ENCODE data around the gene RFWD3.
A peak's percentile ranks its signal among the peaks of the same experiment; 100 is the strongest.

The RFWD3 gene

DNA sequence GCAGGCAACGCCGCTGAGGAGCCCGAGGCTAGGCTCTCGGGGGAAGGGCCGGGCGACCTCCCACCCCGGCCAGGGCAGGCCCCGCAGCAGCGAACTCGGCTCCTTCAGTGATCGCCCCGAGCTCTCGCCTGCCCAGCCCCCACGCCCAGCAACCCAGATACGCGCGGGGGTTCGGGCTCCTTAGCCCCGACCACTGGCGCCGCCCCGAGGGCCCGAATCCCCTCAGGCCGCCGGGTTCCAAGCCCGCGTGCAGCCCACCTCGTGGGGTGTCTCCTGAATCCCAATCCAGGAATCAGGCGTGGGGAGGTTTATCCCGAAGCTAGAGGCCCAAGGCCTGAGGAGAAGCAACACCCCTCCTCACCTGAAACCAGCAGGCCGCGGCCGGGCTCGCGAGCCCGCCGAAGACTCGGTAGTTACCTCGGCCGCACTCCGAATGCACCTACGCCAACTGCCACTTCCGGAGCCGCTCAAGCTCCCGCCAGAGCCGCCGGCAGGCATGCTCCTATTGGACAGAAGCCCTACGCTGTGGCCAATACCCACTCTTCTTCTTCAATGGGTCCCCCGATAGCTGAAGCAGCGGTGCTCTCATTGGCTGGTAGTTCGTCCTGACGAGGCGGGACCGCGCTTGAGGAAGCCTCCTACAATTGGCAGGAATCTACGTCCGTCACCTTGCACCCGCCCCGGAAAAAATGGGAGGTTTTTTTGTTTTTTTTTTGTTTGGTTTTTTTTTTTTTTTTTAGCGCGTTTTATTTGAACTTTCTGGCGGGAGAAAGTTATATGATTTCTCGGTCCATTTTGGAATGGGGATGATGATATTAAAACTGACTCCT, at the start of gene RFWD3:
RFWD3 (minus strand) TSS at position 453 of the 830 bp plus-strand sequence. CDS start 5,428 bp downstream, outside the sequence.
- Histone ChIP-seq H3K36me3 (replicated peaks; ENCODE audit: insufficient read depth, low read length) (no peaks in the 10 kb centered on the region), H3K4me2 (ENCODE audit: low read depth, low read length) (peak within 1 kb of the TSS; percentile 79; the same call in 1 of the 2 replicates), H3K9me2 (replicated peaks; ENCODE audit: insufficient read depth, low read length) (no peaks in the 10 kb centered on the region), H3K9me3 (replicated peaks; ENCODE audit: insufficient read depth, low read length) (no peaks in the 10 kb centered on the region), H3K27me3 (replicated peaks; ENCODE audit: insufficient read depth, low read length) (no peaks in the 10 kb centered on the region), H3K27ac (ENCODE audit: low read length) (peak within 1 kb of the TSS; percentile 69), H3K4me3 (ENCODE audit: low read length) (peak within 1 kb of the TSS; percentile 79), H3F3A (ENCODE audit: insufficient read depth, low read length) (no peaks in the 10 kb centered on the region), H3K79me2 (ENCODE audit: low read length) (peaks cover 50% of the 10 kb centered on the region), H4K20me1 (ENCODE audit: insufficient read depth, low read length) (no peaks in the 10 kb centered on the region), H3K4me1 (ENCODE audit: low read length) (no peaks in the 10 kb centered on the region), H3K9ac (ENCODE audit: low read length) (peak within 1 kb of the TSS; percentile 93), H2AFZ (ENCODE audit: low read length) (peak within 1 kb of the TSS; percentile 85)
- DNase-seq: peak; percentile 95
- TF ChIP-seq CTCF (IDR thresholded peaks at IDR 0.05; ENCODE audit: low read length): no peak
- TF ChIP-seq EZH2 (optimal IDR thresholded peaks at IDR 0.05; ENCODE audit: low read depth, low read length): no peak
- TF ChIP-seq EZH2phosphoT487 (IDR thresholded peaks at IDR 0.05; ENCODE audit: low read length): no peak

DNA sequence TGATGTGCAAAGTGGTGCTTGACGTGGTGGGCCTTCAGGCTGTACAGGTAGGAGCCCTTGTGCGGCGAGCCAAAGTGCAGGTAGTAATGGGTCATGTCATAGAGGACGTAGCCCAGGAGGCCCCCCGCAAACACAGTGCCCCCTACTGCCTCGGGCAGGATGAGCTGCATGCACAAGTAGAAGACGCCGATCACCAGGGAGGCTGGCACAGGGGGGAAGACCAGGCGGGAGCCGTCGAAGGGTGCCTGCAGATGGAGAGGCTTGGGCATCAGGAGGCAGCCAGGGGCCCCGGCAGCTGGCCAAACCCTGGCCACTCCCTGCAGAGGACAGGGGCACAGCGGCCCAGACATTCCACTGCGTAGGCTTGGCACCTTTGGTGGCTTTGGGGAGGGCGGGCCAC, 49.7 kb upstream of the RFWD3 start:
- Histone ChIP-seq H3K36me3 (replicated peaks; ENCODE audit: insufficient read depth, low read length) (no peaks in the 10 kb centered on the region), H3K4me3 (ENCODE audit: low read length) (no peak overlapping the region), H3K9ac (ENCODE audit: low read length) (no peak overlapping the region), H3K9me3 (replicated peaks; ENCODE audit: insufficient read depth, low read length) (no peaks in the 10 kb centered on the region), H3F3A (ENCODE audit: insufficient read depth, low read length) (no peaks in the 10 kb centered on the region), H3K4me2 (ENCODE audit: low read depth, low read length) (no peak overlapping the region), H3K27ac (ENCODE audit: low read length) (no peak overlapping the region), H3K27me3 (replicated peaks; ENCODE audit: insufficient read depth, low read length) (no peaks in the 10 kb centered on the region), H4K20me1 (ENCODE audit: insufficient read depth, low read length) (no peaks in the 10 kb centered on the region), H3K79me2 (ENCODE audit: low read length) (no peaks in the 10 kb centered on the region), H2AFZ (ENCODE audit: low read length) (no peak overlapping the region), H3K4me1 (ENCODE audit: low read length) (no peaks in the 10 kb centered on the region), H3K9me2 (replicated peaks; ENCODE audit: insufficient read depth, low read length) (no peaks in the 10 kb centered on the region)
- DNase-seq: no peak
- TF ChIP-seq CTCF (IDR thresholded peaks at IDR 0.05; ENCODE audit: low read length): no peak
- no peak for TF ChIP-seq EZH2 (optimal IDR thresholded peaks at IDR 0.05; ENCODE audit: low read depth, low read length)
- TF ChIP-seq EZH2phosphoT487 (IDR thresholded peaks at IDR 0.05; ENCODE audit: low read length): no peak

GRCh38 chr16:74713876-74714275, 47.2 kb upstream of the RFWD3 start:
- H3K4me3 ChIP-seq (ENCODE audit: low read length): no peak overlapping the region
- no peaks in the 10 kb centered on the region for H3K4me1 ChIP-seq (ENCODE audit: low read length)
- H3K9me2 ChIP-seq (replicated peaks; ENCODE audit: insufficient read depth, low read length): no peaks in the 10 kb centered on the region
- TF ChIP-seq EZH2 (optimal IDR thresholded peaks at IDR 0.05; ENCODE audit: low read depth, low read length) (no peak), EZH2phosphoT487 (IDR thresholded peaks at IDR 0.05; ENCODE audit: low read length) (no peak), CTCF (IDR thresholded peaks at IDR 0.05; ENCODE audit: low read length) (no peak)
- H3K27ac ChIP-seq (ENCODE audit: low read length): no peak overlapping the region
- no peaks in the 10 kb centered on the region for H3K79me2 ChIP-seq (ENCODE audit: low read length)
- no peak for DNase-seq
- H3K4me2 ChIP-seq (ENCODE audit: low read depth, low read length): no peak overlapping the region
- H3F3A ChIP-seq (ENCODE audit: insufficient read depth, low read length): no peaks in the 10 kb centered on the region
- no peak overlapping the region for H2AFZ ChIP-seq (ENCODE audit: low read length)
- no peaks in the 10 kb centered on the region for H4K20me1 ChIP-seq (ENCODE audit: insufficient read depth, low read length)
- no peak overlapping the region for H3K9ac ChIP-seq (ENCODE audit: low read length)
- H3K27me3 ChIP-seq (replicated peaks; ENCODE audit: insufficient read depth, low read length): no peaks in the 10 kb centered on the region
- H3K9me3 ChIP-seq (replicated peaks; ENCODE audit: insufficient read depth, low read length): no peaks in the 10 kb centered on the region
- no peaks in the 10 kb centered on the region for H3K36me3 ChIP-seq (replicated peaks; ENCODE audit: insufficient read depth, low read length)
